IMR-90 (cell line): Measurements from ENCODE around the gene P2RX5. TPM values are rescaled to one million over a fixed set of nuclear protein-coding genes. Genes with fewer than 3 reads are reported as not detected.

ENCODE experiments used
- ATAC-seq: fragments of 200-7000 bp; cut with Tn5 transposase; 2 replicates; pipeline ENCODE4 v1.9.1; 2020; ENCODE audit warnings: low read depth, mild to moderate bottlenecking, moderate library complexity
- BruUV-seq: library from RNA; stranded (reverse); fragments of 400-500 nt; replicated peaks from 2 replicates; lab custom pipeline; 2021; lab: Mats Ljungman, UMichigan
- CTCF ChIA-PET: fragments of 300-600 bp; formaldehyde crosslinking; extraction: SDS; loops from one replicate; lab custom pipeline; 2021; ENCODE audit warnings: antibody characterized with exemption; lab: Yijun Ruan, JAX
- POLR2A ChIA-PET: fragments of 300-600 bp; sonication (Branson Sonifier 250); formaldehyde crosslinking; loops from one replicate; lab custom pipeline; 2022; ENCODE audit warnings: antibody characterized with exemption; ENCODE audit not compliant: unreplicated experiment; lab: Charles Lee
- DNase-seq: peaks from one replicate; pipeline ENCODE4 v3.0.0; 2013
- H2AFZ ChIP-seq: replicated peaks from 2 replicates; pipeline ENCODE3; 2013; ENCODE audit warnings: low read length, mild to moderate bottlenecking; ENCODE audit not compliant: poor library complexity
- H2AK5ac ChIP-seq: 2 replicates; pipeline ENCODE4 v1.6.1; 2013; ENCODE audit warnings: low read depth, low read length, inconsistent platforms
- H2AK9ac ChIP-seq: replicated peaks from 2 replicates; pipeline ENCODE3; 2013; ENCODE audit warnings: mild to moderate bottlenecking, low read depth, low read length, moderate library complexity; ENCODE audit not compliant: poor library complexity
- H2BK120ac ChIP-seq: 2 replicates; pipeline ENCODE4 v1.6.1; 2013; ENCODE audit warnings: low read depth, low read length, inconsistent platforms
- H2BK15ac ChIP-seq: 3 replicates; pipeline ENCODE4 v1.6.1; 2013; ENCODE audit warnings: low read depth, low read length, inconsistent platforms
- H2BK20ac ChIP-seq: 2 replicates; pipeline ENCODE4 v1.6.1; 2013; ENCODE audit warnings: low read depth, mild to moderate bottlenecking, inconsistent platforms, low read length, moderate library complexity
- H2BK5ac ChIP-seq: 2 replicates; pipeline ENCODE4 v1.6.1; 2013; ENCODE audit warnings: mild to moderate bottlenecking, low read depth, low read length, inconsistent platforms; ENCODE audit not compliant: poor library complexity, severe bottlenecking
- H3K14ac ChIP-seq: replicated peaks from 2 replicates; pipeline ENCODE4 v1.6.1; 2013; ENCODE audit warnings: low read depth, low read length, inconsistent platforms
- H3K18ac ChIP-seq: 2 replicates; pipeline ENCODE4 v1.6.1; 2013; ENCODE audit warnings: low read depth, low read length, control low read depth
- H3K23ac ChIP-seq: 2 replicates; pipeline ENCODE4 v1.6.1; 2013; ENCODE audit warnings: low read depth, low read length, inconsistent platforms
- H3K27ac ChIP-seq: 2 replicates; pipeline ENCODE4 v1.5.1; 2013; ENCODE audit warnings: mild to moderate bottlenecking, control low read depth, low read length; ENCODE audit not compliant: insufficient read depth
- H3K27me3 ChIP-seq: 2 replicates; pipeline ENCODE4 v1.6.1; 2013; ENCODE audit warnings: low read length; ENCODE audit not compliant: control insufficient read depth, insufficient read depth
- H3K36me3 ChIP-seq: 2 replicates; pipeline ENCODE4 v1.6.1; 2013; ENCODE audit warnings: low read length, mixed read lengths; ENCODE audit not compliant: control insufficient read depth, insufficient read depth
- H3K4ac ChIP-seq: 2 replicates; pipeline ENCODE4 v1.6.1; 2013; ENCODE audit warnings: low read depth, low read length, inconsistent platforms
- H3K4me1 ChIP-seq: 2 replicates; pipeline ENCODE4 v1.6.1; 2013; ENCODE audit warnings: low read length, mixed read lengths; ENCODE audit not compliant: control insufficient read depth, insufficient read depth
- H3K4me2 ChIP-seq: 2 replicates; pipeline ENCODE4 v1.6.1; 2013; ENCODE audit warnings: low read depth, mild to moderate bottlenecking, control low read depth, low read length, moderate library complexity
- H3K4me3 ChIP-seq: 2 replicates; pipeline ENCODE4 v1.5.1; 2013; ENCODE audit warnings: low read depth, mild to moderate bottlenecking, control low read depth, low read length, moderate library complexity; ENCODE audit not compliant: insufficient read depth
- H3K56ac ChIP-seq: 2 replicates; pipeline ENCODE4 v1.6.1; 2013; ENCODE audit warnings: low read length, inconsistent platforms; ENCODE audit not compliant: insufficient read depth; ENCODE audit errors: extremely low read depth
- H3K79me1 ChIP-seq, 2 experiments: 2 replicates each; pipeline ENCODE4 v1.6.1; 2013; ENCODE audit warnings: low read length in 2 of 2, inconsistent platforms in 1 of 2, low read depth in 1 of 2
- H3K9ac ChIP-seq: 2 replicates; pipeline ENCODE4 v1.6.1; 2013; ENCODE audit warnings: low read depth, low read length, control low read depth
- H3K9me1 ChIP-seq: 2 replicates; pipeline ENCODE4 v1.6.1; 2013; ENCODE audit warnings: low read length, inconsistent platforms; ENCODE audit not compliant: insufficient read depth
- H3K9me3 ChIP-seq: 2 replicates; pipeline ENCODE4 v1.6.1; 2013; ENCODE audit warnings: low read length; ENCODE audit not compliant: control insufficient read depth, insufficient read depth
- H4K20me1 ChIP-seq: 2 replicates; pipeline ENCODE4 v1.6.1; 2013; ENCODE audit warnings: low read length, inconsistent platforms; ENCODE audit not compliant: insufficient read depth
- H4K5ac ChIP-seq: 2 replicates; pipeline ENCODE4 v1.6.1; 2013; ENCODE audit warnings: mild to moderate bottlenecking, low read depth, low read length, control low read depth
- H4K8ac ChIP-seq, 2 experiments: 2 replicates each; pipeline ENCODE4 v1.6.1; 2013; ENCODE audit warnings: low read depth in 2 of 2, low read length in 2 of 2, control low read depth in 1 of 2, inconsistent platforms in 1 of 2
- H4K91ac ChIP-seq: 2 replicates; pipeline ENCODE4 v1.6.1; 2013; ENCODE audit warnings: low read depth, low read length, inconsistent platforms; ENCODE audit not compliant: insufficient read depth
- FOS ChIP-seq: fragments of 150-350 bp; IDR thresholded peaks from 2 replicates; pipeline ENCODE4 v1.6.1; 2016; ENCODE audit warnings: low read depth, low read length
- NFE2L2 ChIP-seq: fragments of 150-350 bp; IDR thresholded peaks from 2 replicates; pipeline ENCODE4 v1.6.1; 2016; ENCODE audit warnings: low read depth, mild to moderate bottlenecking, low read length
- RCOR1 ChIP-seq: IDR thresholded peaks from 2 replicates; pipeline ENCODE4 v1.6.1; 2012; ENCODE audit warnings: mild to moderate bottlenecking, low read length, improper control_type of control experiment; ENCODE audit not compliant: insufficient replicate concordance
- dilution Hi-C: fragments of 300-500 bp; cut with HindIII; formaldehyde crosslinking; loops from one replicate; pipeline ENCODE4 v1.14.3; 2018; ENCODE audit warnings: low sequenced_read_pairs; ENCODE audit not compliant: unreplicated experiment
- in situ Hi-C: fragments of 300-500 bp; cut with MboI; formaldehyde crosslinking; loops from 3 replicates; pipeline ENCODE4 v1.14.3; 2019; ENCODE audit warnings: low sequenced_read_pairs, inconsistent platforms, mixed read lengths
- intact Hi-C: fragments of 100-400 bp; cut with micrococcal nuclease; formaldehyde crosslinking; loops from 2 replicates; pipeline ENCODE4 v1.10.0; 2022
- polyA plus RNA-seq, 3 experiments: library from polyadenylated mRNA; depleted of rRNA; stranded (reverse); fragments of >200 nt; gene quantifications; 2 replicates each; pipeline ENCODE4 v1.2.3, GENCODE V29; 2012; ENCODE audit warnings: low replicate concordance in 1 of 3
- total RNA-seq: library from RNA; depleted of rRNA; stranded (reverse); fragments of >200 nt; gene quantifications from 2 replicates; pipeline ENCODE4 v1.2.3, GENCODE V29; 2012

Gene P2RX5
- total and polyA plus RNA-seq, 2 of the 4 experiments (the other 2 are of a cell fraction): 1.8 to 3.7 TPM

DNA sequence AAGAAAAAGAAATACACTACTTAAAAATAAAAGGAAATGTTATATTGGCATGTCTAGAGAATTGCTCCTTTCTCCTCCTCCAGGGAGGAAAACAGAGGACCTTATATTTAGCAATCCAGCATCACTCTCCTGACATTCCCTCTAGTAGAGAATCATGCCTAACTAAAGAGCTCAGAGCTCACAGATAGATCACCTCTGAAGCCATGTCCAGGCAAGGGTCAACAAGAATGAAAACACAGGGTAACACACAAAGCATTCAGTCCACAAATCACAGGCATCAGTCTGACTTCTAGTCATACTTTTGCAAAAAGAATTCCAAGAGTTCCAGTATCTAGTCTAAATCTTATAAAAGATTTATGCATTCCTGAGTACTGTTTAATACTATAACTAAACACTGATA, 23.3 kb upstream of the P2RX5 start:
- Histone ChIP-seq H3K9me1 (peaks cover 7% of the 10 kb centered on the region), H4K5ac (no peak overlapping the region), H4K20me1 (peaks cover 16% of the 10 kb centered on the region), H2BK20ac (no peak overlapping the region), H2AFZ (no peak overlapping the region), H3K56ac (no peak overlapping the region; the same call in 1 of the 2 replicates), H3K14ac (no peak overlapping the region), H3K4ac (no peak overlapping the region), H2BK5ac (peak overlapping the region; percentile 95), H3K9me3 (no peaks in the 10 kb centered on the region), H2BK120ac (peak overlapping the region; percentile 3), H4K8ac (0 out of 4 replicates have a peak overlapping the region, but pooled peaks of 1 of the 2 experiments have one; percentile 35), H3K18ac (peak overlapping the region; percentile 57; the same call in 1 of the 2 replicates), H3K23ac (no peak overlapping the region), H3K4me2 (peak overlapping the region; percentile 44; the same call in 1 of the 2 replicates), H3K27ac (peak overlapping the region; percentile 69; the same call in 1 of the 2 replicates), H3K36me3 (peaks cover 29% of the 10 kb centered on the region), H3K27me3 (no peaks in the 10 kb centered on the region), H4K91ac (no peak overlapping the region), H3K79me1 (peaks cover 12 to 48% of the 10 kb centered on the region in 2 experiments), H2BK15ac (no peak overlapping the region), H3K9ac (no peak overlapping the region), H3K4me3 (no peak overlapping the region), H3K4me1 (peaks cover 18% of the 10 kb centered on the region), H2AK9ac (no peak overlapping the region), H2AK5ac (peak overlapping the region; percentile 81; the same call in 1 of the 2 replicates)
- in situ Hi-C loops (no loop called here), dilution Hi-C loops (no loop called here), intact Hi-C loops (no loop called here)
- ATAC-seq: peak; percentile 21
- no TSS peak for BruUV-seq
- TF ChIP-seq RCOR1: no peak
- TF ChIP-seq FOS: no peak
- TF ChIP-seq NFE2L2: no peak
- CTCF ChIA-PET: interaction anchor here (0.6 to 1.0 kb wide), 2 partner anchors 15 to 18 kb away, joined by 3 read pairs; no protein-coding TSS in a partner anchor
- POLR2A ChIA-PET: no interaction called here
- peak; percentile 33 for DNase-seq
